OCI-M1 (cell line): ENCODE measurements around the gene HMX3.
"Not testable (repeated sequence)": the region's sequence is repeated elsewhere in the genome, so short reads cannot be mapped to it uniquely, and the experiment has no call there.

Experiments
- DNase-seq: peaks from one replicate; lab custom pipeline; 2025; lab: John Stamatoyannopoulos, UW

HMX3 gene

GRCh38 chr10:123171616-123172015, 35.8 kb downstream of the HMX3 start:
- DNase-seq = not testable (repeated sequence)

GRCh38 chr10:123175389-123176387, 39.9 kb downstream of the HMX3 start:
- DNase-seq = peak; percentile 36

GRCh38 chr10:123178390-123178789, 42.6 kb downstream of the HMX3 start:
- DNase-seq = not testable (repeated sequence)

- DNase-seq = no peak
Observed at GRCh38 chr10:123180101-123181090, 44.6 kb downstream of the HMX3 start.

GRCh38 chr10:123183724-123184123, 48.0 kb downstream of the HMX3 start:
- DNase-seq = no peak

GRCh38 chr10:123187781-123188180, 52.0 kb downstream of the HMX3 start:
- DNase-seq = no peak
